Activated CD8-positive, alpha-beta memory T cell treated with anti-CD3 and anti-CD28 coated beads, Interleukin-2, amount 50 U/mL, for 1 hour (primary cell): Measurements from ENCODE around the gene SLC25A13.

Experiments used
- DNase-seq: peaks from one replicate; pipeline ENCODE4 v3.0.0-alpha.2; 2020; ENCODE audit errors: extremely low read depth

SLC25A13 gene

GRCh38 chr7:96093435-96093834 lies 228.5 kb downstream of the SLC25A13 start:
- no peak for DNase-seq

GRCh38 chr7:96090756-96091155 lies 231.1 kb downstream of the SLC25A13 start:
- DNase-seq: no peak

- no peak for DNase-seq
Observed at GRCh38 chr7:96089511-96089910, 232.4 kb downstream of the SLC25A13 start.

- no peak for DNase-seq
Observed at GRCh38 chr7:96088579-96088978, 233.3 kb downstream of the SLC25A13 start.

GRCh38 chr7:96085953-96086352 lies 235.9 kb downstream of the SLC25A13 start:
- DNase-seq: no peak

- no peak for DNase-seq
Observed at GRCh38 chr7:96084881-96085553, 236.9 kb downstream of the SLC25A13 start.

- DNase-seq: no peak
Observed at GRCh38 chr7:96080027-96080426, 241.9 kb downstream of the SLC25A13 start.

GRCh38 chr7:96076350-96076707 lies 245.6 kb downstream of the SLC25A13 start:
- DNase-seq: no peak

GRCh38 chr7:96075510-96076349 lies 246.2 kb downstream of the SLC25A13 start:
- DNase-seq: peak; percentile 13

- DNase-seq: no peak
Observed at GRCh38 chr7:96074871-96075270, 247.0 kb downstream of the SLC25A13 start.
